LNCAP (cell line): ENCODE measurements around the gene OTOS.

Source experiments
- TF ChIP-seq, protein P1 (sequence below): fragments of 450-650 bp; IDR thresholded peaks from 2 replicates; pipeline ENCODE4 v1.5.1; 2017; ENCODE audit warnings: mild to moderate bottlenecking

The OTOS gene

DNA sequence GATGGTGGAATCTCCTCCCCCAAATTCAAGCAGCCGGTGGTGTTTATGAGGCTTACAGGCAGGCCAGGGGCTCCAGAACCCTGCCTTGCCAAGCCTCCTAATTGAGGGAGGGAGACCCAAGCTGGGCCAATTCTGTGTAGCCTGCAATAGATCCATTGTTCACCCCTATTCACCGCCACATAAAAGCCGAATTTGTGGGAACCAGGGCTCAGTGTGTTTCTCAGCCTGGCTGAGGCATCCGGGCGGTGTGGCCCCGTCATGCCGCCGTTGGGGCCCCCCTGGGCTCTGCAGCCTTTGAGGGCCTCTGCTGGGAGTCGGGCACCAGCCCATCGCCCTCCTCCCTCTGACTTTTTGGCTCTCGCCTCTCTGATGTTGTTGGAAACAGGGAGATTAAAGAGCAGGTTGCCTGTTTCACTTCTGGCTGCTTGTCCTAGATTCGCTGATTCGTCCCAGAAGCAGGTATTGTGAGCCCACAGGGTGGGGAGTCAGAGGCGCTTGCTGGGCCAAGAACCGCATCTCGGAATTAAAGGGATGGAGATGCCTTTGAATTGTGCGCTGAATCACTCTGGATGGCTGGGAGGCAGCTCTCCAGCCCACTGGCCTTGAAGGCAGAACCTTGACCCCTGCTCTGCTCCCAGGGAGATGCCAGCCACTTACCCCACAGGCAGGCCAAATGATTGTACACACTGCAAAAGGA lies 14.7 kb upstream of the OTOS start:
- TF ChIP-seq, protein P1, sequence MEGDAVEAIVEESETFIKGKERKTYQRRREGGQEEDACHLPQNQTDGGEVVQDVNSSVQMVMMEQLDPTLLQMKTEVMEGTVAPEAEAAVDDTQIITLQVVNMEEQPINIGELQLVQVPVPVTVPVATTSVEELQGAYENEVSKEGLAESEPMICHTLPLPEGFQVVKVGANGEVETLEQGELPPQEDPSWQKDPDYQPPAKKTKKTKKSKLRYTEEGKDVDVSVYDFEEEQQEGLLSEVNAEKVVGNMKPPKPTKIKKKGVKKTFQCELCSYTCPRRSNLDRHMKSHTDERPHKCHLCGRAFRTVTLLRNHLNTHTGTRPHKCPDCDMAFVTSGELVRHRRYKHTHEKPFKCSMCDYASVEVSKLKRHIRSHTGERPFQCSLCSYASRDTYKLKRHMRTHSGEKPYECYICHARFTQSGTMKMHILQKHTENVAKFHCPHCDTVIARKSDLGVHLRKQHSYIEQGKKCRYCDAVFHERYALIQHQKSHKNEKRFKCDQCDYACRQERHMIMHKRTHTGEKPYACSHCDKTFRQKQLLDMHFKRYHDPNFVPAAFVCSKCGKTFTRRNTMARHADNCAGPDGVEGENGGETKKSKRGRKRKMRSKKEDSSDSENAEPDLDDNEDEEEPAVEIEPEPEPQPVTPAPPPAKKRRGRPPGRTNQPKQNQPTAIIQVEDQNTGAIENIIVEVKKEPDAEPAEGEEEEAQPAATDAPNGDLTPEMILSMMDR, result no peak

DNA sequence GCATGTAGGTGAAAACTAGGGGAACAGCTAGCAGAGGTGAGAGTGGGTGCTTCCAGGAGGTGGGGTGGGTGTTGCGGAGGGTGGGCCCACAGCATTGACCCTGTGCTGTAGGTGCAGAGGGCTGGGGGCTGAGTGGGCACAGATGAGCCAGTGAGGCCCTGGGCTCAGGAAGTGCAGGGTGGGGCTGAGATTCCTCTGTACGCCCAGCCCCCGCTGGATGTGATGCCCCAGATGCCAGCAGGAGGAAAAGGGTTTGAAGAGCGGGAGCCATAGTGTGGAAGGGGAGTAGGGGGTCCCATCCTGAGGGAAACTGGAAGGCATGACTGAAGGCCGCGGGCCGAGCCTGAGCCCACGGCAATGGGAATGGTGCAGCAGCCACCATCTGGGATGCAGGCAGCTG lies 14.1 kb upstream of the OTOS start:
- TF ChIP-seq, protein P1, result no peak

DNA sequence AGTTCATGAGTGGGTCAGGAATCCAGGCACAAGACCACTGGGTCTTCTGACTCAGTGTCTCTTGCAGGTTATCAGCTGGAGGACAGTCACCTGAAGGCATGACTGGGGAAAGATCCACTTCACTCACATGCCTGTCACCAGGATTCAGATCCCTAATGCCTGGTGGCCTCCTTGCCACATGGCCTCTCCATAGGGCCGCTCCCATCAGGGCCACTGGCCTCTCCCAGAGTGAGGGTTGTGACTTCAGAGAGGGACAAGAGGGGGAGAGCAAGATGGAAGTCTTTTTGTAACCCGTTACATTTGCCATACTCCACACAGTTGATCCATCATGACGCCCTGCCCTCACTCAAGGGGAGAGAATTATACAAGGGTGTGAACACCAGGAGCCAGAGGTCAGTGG lies 13.0 kb upstream of the OTOS start:
- TF ChIP-seq, protein P1, result no peak

DNA sequence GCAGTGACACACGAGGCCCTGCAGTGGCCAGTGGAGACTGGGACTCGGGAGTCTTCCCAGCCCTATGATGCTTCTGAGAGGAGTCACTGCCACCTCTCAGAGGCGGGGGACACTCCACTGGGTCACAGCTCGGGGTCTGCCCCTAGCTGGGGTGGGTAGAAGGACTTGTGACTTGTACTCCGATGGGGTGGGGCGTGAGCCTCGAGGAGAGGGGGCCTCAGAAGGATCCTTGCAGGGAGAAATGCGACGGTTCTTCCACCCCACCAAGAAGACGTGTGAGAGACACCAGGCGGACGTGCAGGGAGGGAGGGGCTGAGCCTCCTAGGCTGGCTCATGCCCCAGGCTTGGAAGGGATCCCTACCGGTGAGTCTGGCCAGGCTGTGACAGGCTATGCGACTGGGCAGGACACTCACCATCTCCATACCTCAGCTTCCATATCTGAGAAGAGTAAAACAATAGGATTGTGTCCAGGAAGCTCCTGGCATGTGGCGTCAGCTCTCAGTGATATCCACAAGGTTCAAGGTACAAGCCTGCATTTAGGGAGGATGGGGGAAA lies 11.1 kb upstream of the OTOS start:
- TF ChIP-seq, protein P1, result no peak

DNA sequence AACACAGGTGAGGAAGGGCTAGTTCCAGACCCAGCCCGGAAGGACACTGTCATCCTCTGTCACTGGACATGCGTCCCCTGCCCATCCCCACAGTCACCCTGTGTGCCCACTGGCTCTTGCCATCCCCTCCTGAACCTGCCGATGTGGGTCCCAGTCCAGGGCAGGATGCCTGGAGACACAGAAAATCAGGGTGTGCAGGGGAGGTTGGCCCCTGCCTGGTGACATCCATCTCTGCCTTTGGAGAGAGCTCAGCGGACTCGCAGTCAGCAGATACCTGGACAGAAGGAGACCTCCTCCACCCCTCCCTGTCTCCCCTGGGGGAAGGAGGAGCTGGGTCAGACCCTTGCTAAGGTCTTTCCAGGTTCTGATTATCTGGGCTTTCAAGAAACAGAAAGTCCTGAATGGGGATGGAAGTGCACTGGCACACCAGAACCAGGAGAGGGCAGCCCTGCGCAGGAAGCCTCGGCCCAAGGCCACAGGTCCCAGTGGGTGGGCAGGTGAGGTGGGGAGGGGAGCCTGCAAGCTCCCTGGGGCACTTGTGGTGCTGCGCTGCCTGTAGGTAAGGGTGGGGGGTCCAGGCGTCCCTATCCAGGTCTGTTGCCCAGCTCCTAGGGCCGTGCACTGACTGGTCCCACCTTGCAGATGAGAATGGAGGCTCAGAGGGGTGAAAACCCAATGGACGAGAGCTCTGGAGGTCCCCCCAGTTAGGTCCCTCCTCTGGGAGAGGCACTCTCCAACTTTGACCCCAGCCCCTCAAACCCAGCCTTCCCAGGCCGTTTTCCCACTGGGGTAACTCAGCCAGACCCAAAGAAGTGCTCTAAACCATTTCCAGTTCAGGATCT lies 9.7 kb upstream of the OTOS start:
- TF ChIP-seq, protein P1, result peak; percentile 82

DNA sequence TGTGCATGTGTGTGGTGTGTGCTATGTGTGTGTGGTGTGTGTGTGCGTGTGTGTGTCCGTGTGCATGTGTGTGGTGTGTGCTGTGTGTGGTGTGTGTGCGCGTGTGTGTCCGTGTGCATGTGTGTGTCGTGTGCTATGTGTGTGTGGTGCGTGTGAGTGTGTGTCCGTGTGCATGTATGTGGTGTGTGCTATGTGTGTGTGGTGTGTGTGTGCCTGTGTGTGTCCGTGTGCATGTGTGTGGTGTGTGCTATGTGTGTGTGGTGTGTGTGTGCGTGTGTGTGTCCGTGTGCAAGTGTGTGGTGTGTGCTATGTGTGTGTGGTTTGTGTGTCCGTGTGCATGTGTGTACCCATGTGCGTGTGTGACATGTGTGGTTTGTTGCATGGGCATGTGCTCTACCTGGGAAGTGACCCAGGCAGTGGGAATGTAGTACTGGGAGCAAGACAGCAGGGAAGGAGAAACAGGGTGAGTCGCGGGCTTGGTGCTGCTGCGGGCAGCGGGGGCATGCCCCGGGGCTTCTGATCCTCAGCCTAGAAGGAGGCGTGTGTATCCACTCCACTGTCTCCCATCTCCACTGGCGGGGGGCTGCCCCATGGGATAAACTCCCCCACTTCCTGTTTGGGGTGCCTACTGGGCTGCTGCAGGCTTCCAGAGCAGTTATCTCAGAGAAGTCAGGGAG lies 7.6 kb upstream of the OTOS start:
- TF ChIP-seq, protein P1, result no peak

DNA sequence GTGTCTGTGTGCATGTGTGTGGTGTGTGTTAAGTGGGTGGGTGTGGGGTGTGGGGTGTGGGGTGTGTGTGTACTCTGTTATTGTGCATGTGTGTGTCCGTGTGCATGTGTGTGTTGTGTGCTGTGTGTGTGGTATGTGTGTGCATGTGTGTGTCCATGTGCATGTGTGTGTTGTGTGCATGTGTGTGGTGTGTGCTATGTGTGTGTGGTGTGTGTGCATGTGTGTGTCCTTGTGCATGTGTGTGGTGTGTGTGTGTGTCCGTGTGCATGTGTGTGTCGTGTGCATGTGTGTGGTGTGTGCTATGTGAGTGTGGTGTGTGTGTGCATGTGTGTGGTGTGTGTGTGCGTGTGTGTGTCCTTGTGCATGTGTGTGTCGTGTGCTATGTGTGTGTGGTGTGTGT lies 6.9 kb upstream of the OTOS start:
- TF ChIP-seq, protein P1, result no peak
